Caki2 (cell line): Measurements from ENCODE around the gene DNAJC7. TPM values are rescaled to one million over a fixed set of nuclear protein-coding genes. Genes with fewer than 3 reads are reported as not detected.
"Not testable (repeated sequence)": the region's sequence is repeated elsewhere in the genome, so short reads cannot be mapped to it uniquely, and the experiment has no call there.

ENCODE experiments used
- DNase-seq: peaks from one replicate; pipeline ENCODE4 v3.0.0-alpha.2; 2015; ENCODE audit warnings: low read depth
- in situ Hi-C: cut with HindIII; loops from 2 replicates; pipeline ENCODE4 v1.10.0; 2016; ENCODE audit warnings: low sequenced_read_pairs, low pct_unique_long_range_greater_than_20kb, mixed read lengths
- total RNA-seq: library from RNA; depleted of rRNA; stranded (reverse); fragments of >200 nt; shearing (Covaris generic); gene quantifications from 2 replicates; pipeline ENCODE4 v1.2.3, GENCODE V29; 2014; ENCODE audit warnings: low replicate concordance

DNAJC7 gene
- total RNA-seq, 1 experiment from 2014 or later = 48.4 TPM

- in situ Hi-C loops = no loop called here
- no peak for DNase-seq
These were observed 28.5 kb upstream of the DNAJC7 start for GRCh38 chr17:42045719-42046118.

- in situ Hi-C loops = no loop called here
- no peak for DNase-seq
These were observed 25.5 kb upstream of the DNAJC7 start for GRCh38 chr17:42042598-42043319.

GRCh38 chr17:42041619-42042018 is 24.4 kb upstream of the DNAJC7 start:
- in situ Hi-C loops = no loop called here
- DNase-seq = no peak

GRCh38 chr17:42040818-42041217 is 23.6 kb upstream of the DNAJC7 start:
- in situ Hi-C loops = no loop called here
- DNase-seq = no peak

- in situ Hi-C loops = no loop called here
- no peak for DNase-seq
These were observed 22.8 kb upstream of the DNAJC7 start for GRCh38 chr17:42039794-42040763.

GRCh38 chr17:42038221-42038973 is 21.2 kb upstream of the DNAJC7 start:
- in situ Hi-C loops = no loop called here
- DNase-seq = no peak

- in situ Hi-C loops = no loop called here
- DNase-seq = no peak
These were observed 16.8 kb upstream of the DNAJC7 start for GRCh38 chr17:42034059-42034458.

GRCh38 chr17:42031584-42031983 is 14.3 kb upstream of the DNAJC7 start:
- in situ Hi-C loops = no loop called here
- no peak for DNase-seq

GRCh38 chr17:42028791-42029127 is 11.5 kb upstream of the DNAJC7 start:
- no peak for DNase-seq
- in situ Hi-C loops = no loop called here

- in situ Hi-C loops = no loop called here
These were observed 10.9 kb upstream of the DNAJC7 start for GRCh38 chr17:42027961-42028790.

GRCh38 chr17:42027590-42027889 is 10.3 kb upstream of the DNAJC7 start:
- no peak for DNase-seq
- in situ Hi-C loops = no loop called here

More at GRCh38 chr17:42027961-42028790, 10.9 kb upstream of the DNAJC7 start:
- no peak for DNase-seq

- in situ Hi-C loops = no loop called here
- DNase-seq = no peak
These were observed 9.8 kb upstream of the DNAJC7 start for GRCh38 chr17:42026857-42027589.

- in situ Hi-C loops = no loop called here
- DNase-seq = no peak
These were observed 8.7 kb upstream of the DNAJC7 start for GRCh38 chr17:42025936-42026335.

GRCh38 chr17:42025191-42025579 is 7.9 kb upstream of the DNAJC7 start:
- in situ Hi-C loops = no loop called here
- DNase-seq = no peak

- in situ Hi-C loops = no loop called here
- no peak for DNase-seq
These were observed 6.5 kb upstream of the DNAJC7 start for GRCh38 chr17:42023524-42024349.

GRCh38 chr17:42020845-42021244 is 3.6 kb upstream of the DNAJC7 start:
- DNase-seq, in situ Hi-C loops: not testable (repeated sequence)
